GM19238 (cell line): ENCODE results near the gene STX18.
"Not testable (repeated sequence)": the region's sequence is repeated elsewhere in the genome, so short reads cannot be mapped to it uniquely, and the experiment has no call there.

ENCODE experiments used
- DNase-seq: peaks from one replicate; pipeline ENCODE4 v3.0.0; 2011; ENCODE audit warnings: low spot score; ENCODE audit not compliant: insufficient read length

The STX18 gene

DNA sequence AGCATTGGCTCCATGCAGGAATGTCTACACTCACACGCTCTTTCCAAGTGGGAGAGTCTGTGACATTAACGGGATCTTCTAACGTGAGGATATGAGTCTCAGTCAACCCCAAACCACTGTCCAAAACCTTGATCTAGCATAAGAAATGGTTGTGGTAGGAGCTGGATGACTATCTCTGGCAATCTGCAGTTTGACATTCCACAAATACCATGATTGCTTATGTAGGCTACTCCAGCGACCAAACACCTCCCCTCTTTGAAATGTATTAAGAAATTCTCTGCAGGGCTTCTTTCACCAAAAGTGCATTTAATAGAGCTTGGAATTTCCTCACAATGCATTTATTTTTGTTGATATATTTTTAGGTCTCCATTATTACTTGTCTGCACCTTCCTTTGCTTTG, 14.1 kb upstream of the STX18 start:
- DNase-seq, result no peak

DNA sequence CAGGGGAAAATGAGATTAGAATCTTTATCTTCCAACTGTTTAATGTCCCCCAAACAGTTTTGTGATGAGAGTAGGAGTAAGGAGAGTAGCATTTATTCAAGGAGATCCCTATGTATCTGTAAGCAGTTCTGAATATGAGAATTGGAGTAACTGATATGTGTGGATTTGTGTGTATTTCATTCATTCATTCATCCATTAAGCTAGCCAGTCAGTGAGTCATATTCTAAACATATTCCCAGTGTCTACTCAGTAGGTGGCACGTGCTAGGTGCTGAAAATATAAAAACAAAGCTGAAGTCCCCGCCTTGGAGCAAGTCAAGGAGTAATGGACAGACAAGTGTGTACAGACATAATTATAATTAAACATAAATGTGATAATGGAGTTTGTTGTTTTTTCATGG, 12.4 kb upstream of the STX18 start:
- no peak for DNase-seq

DNA sequence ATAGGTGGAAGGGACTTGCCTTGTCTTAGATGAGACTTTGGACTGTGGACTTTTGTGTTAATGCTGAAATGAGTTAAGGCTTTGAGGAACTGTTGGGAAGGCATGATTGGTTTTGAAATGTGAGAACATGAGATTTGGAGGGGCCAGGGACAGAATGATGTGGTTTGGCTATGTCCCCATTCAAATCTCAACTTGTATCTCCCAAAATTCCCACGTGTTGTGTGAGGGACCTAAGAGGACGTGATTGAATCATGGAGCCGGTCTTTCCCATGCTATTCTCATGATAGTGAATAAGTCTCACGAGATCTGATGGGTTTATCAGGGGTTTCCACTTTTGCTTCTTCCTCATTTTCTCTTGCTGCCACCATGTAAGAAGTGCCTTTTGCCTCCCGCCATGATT, 10.2 kb upstream of the STX18 start:
- not testable (repeated sequence) for DNase-seq

DNA sequence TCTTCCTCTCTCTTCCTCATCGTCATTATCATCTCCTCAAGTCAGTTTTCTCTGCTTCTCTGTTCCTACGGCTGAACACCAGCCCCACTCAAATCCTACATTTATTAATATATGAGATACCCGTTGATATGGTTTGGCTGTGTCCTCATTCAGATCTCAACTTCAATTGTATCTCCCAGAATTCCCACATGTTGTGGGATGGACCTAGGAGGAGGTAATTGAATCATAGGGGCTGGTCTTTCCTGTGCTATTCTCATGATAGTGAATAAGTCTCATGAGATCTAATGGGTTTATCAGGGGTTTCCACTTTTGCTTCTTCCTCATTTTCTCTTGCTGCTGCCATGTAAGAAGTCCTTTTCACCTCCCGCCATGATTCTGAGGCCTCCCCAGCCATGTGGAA, 8.3 kb upstream of the STX18 start:
- DNase-seq, result not testable (repeated sequence)

DNA sequence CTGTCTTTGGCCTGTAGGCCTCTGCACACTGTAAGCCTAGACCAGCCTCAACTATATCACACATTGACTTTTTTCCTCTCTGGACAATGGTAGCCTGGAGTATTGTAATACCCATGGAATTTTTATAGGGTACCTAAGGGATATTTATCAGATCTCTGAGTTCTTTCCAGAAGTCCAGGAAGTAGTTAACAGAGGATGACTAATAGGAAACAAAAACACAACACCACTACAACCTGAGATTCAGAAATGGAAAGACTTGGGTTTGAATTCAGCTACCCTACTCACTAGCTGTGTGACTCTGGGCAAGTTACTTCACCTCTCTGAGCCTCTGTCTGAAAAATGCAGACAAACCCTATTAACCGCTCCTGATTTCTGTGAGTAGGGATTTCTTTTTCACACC, 7.7 kb upstream of the STX18 start:
- DNase-seq, result no peak

DNA sequence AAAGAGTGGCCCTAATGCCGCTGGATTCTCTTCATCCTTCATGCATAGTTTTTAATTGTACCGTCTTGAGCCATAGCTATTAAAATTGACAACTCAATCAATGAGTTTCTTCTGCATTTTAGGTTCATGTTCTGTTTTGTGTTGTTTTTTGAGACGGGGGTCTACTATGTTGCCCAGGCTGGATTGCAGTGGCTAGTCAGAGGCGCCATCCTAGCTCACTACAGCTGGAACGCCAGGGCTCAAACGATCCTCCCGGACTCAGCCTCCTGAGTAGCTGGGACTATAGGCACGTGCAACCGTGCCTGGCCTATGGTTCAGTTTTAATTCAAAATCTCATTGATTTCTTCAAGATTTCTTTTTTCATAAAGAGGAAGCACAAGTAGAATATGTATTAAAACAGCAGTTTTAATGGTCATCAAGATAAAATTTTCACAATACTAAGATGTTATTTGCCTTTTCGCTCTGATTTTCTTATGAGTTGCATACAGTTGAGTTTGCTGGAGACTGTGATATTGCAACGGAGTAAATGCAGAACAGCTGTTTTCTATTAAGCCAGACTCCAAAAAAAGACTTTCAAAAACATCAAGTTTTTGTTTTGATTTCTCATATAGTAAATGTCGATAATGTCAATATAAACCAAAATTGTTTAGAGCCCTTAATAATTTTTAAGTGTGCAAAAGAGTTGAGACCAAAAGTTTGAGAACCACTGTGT, 1.1 kb upstream of the STX18 start:
- no peak for DNase-seq

DNA sequence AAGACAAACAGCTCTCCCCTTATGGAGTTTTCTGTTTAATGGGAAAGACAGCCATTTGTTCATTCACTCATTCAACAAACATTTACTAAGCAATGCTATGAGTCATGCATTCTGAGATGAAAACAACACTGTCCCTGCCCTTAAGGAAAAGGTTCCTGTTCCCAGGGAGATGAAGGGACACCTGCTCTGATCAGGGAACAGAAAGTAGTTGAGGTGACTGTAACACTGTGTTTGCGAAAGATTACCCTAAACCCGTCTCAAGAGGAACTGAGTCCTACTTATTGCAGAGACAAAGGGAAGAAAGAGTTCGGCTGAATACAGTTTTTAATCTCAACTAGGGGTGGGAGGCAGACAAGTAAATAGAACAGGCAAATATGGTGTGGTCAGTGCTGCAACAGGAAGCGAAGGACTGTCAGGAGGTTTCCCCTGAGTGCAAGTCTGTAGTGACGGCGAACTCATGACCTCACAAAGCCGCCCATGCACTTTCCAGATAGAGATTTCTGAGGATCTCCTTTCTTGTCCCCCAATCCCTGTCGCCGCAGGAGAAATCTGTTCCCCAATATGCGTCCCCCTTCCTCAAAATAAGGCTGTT, 712 bp downstream of the STX18 start:
- peak; percentile 22 for DNase-seq

DNA sequence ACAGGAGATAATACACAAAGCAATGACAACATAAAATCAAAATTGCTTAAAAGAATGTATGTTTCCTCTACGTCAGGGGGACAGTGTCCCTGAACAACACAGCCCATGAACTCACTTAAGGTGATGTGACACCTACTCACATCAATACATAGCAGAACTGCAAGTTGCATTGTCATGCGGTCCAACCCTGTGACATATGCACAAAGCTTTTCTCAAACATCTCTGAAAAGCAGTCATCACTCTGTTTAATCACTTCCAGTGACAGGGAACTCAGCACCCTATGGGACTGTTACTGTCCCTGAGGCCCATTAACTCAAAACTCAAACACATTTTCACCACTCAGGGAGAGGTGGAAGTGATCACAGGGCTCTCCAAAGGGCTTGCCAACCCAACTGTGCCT, 2.4 kb downstream of the STX18 start:
- no peak for DNase-seq

DNA sequence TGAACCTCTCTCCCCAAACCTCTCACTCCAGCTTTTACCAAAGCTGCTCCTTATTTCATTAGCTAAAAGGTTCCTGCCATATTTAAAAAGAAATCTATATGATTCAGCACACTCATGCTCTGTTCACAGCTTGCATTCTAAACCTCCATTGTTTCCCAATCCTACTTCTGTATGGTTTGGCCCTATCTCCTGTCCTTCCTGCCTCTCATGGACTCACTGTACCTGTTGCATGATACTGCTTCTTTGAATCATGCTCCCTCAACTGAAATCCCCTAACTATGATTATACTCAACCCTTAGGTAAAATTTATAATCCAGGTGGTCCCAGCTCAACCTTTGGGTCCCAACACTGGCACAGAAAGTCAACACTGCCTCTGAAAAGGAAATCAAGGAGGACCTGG, 6.3 kb downstream of the STX18 start:
- no peak for DNase-seq

DNA sequence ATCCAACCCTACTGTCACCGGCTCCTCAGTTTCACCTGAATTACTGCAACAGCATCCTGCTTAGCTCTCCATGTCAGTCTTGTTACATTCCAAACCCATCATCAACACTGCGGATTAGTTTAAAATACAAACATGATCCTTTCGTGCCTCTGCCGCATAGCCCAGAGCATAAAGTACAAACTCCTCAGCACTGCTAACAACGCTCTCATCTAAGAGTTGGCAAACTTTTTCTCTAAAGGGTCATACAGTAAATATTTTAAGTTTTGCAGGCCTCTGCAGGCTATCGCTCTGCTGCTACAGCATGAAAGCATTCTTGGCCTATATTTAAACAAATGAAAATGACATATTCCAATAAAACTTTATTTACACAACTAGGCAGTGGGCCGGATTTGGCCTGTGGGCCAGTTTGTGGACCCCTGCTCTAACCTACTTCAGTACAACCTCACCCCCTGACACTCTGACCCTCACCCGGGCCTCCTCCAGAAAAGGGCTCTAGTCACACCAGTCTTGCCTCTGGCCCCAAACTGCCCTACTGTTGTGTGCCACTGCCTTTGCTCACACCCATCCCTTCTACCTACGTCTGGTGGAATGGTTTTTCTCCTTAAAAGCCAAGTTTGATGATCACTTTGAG, 7.2 kb downstream of the STX18 start:
- no peak for DNase-seq

DNA sequence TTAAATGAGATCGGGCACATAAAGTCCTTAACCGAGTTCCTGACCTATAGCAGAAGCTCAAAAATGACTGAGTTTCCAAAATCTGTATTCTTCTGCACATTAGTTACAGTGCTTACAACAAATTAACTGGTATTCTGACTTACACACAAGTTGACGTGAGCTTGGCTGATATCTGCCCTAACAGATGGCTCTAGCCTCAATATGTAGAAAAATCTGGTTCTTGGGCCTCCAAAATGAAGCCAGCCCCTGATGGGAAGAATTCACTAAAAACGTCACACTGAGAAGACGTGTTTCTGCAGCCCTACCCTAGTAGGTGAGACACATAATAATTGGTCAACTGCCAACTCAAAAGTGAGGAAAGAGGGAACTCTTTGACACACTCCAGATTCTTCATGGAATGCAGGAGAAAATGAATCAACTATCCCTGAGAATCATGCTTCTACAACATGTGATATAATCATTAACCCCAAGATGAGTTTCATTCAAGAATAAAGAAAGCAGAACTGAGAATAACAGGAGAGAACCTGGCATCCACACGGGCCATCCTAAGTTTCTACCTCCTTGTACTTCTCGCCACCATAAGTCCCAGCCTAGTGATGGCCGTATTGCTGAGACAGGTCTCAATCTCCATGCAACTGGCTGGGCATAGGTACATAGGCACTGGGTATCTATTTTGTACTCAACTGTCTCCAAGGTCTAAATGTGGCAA, 8.2 kb downstream of the STX18 start:
- no peak for DNase-seq

DNA sequence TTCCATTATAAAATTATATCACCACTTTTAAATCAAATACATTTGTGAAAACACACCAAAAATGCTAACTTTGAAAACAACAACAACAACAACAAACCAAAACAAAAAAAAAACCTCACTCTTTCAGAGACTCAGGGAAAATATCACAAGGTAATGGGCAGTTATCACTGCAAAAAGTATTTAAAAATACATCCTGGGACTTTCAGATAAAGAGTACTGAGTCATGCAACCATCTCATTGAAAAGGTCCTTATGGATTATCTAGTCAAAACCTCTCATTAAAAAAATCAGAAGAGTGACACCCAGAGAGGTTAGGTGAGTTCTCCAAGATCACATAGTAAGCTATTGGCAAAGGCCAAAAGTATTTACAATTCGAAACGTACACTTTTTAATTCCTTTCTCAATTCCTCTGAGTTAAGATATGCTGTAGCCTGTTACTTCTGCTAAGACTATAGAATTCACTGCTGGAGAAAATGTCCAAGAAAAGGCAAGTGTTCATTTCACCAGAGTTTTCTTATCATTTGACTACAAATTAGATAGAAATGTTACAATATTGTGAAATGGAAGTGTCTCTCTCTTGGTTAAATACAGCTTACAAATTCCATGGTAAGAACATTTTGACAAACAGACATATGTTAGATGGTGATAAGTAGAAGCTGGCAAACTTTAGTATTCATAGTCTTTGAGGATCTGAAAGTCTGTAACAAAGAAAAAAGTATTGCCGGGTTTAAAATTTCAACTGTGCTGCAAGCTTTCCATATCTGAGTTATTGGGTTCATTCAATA, 9.3 kb downstream of the STX18 start:
- no peak for DNase-seq

DNA sequence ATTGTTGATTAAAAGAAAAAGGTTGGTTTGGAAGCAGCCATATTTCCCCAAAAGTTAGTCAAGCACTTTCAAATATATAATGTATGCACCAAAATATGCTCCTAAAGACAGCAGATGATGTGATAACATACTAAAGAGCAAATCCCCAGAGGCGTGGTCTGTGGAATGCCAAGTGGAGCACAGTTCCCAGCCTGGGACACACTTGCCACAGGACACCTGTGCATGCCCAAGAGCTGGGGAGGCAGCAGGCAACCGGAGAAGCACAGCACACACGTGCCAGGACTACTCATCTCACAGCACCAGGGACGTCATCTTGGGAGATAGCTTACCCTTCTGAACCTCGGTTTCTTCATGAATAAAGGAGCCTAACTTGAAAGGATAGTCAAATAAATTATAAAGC, 12.5 kb downstream of the STX18 start:
- no peak for DNase-seq

DNA sequence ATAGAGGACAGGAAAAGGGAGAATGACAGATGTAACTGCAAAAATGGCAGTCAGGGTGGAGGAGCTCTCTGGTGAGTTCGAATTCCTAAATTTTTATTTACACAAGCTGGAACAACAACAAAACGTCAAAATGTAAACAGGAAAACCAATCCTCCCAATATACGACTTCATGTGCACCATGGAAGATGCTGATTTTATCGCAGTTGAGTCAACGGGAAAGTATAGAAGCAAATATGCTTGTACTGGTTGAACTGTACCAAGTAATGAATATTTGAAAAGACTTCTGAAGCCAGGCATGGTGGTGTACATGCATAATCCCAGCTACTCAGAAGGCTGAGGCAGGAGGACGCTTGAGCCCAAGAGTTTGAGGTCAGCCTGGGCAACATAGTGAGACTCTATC, 15.4 kb downstream of the STX18 start:
- DNase-seq, result no peak

DNA sequence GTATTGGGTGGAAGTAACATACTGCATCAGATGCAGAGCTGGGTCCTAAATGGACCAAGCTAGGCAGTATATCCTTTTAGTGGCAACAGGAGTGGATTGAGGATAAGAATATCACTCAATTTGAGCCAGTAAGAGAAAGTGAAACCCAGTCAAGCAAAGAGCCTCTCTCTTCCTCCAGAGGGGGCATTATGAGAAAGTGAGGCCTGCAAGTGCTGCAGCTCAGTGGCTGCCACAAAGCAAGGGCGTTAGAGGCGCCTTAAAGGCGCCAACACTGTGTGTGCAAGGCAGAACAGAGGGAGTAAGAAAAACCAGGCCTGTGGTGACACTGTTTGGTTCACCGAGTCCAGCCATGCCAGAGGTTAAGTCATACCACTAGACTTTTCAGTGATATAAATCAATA, 17.5 kb downstream of the STX18 start:
- peak; percentile 45 for DNase-seq

DNA sequence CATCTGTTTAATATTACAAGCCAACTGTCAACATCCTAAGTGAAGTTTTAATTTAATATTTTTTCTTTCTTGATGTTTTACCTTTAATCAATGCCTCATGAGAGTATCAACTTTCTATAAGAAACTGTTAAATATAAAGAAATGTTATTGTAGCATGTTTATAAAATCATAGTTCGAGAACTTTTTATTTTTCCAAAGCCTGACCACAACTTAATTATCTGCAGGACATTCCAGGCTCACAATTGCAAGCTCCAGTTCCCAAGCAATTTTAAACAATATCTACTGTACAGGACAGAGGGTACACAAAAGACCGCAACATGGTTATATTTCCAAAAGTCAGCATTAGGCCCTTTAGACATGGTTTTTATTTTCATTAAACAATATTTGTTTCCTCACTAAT, 20.1 kb downstream of the STX18 start:
- DNase-seq, result no peak

DNA sequence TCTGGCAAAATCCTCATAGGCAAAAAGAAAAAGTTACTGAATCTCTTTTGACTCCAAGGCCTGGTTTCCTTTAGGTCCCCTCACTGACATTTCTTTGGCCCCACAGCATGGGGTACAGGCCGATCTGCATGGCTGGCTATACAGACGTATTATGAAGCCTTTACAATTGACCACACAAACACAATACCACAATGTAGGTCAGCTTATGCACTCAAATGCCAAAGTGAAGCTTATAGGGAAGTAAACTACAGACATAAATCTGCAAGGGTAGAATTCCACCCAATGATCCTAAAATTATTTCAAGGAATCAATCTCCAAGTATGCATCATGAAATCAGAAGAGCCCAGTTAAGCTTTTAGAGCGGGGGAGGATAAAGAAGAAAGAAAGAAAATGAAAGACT, 20.7 kb downstream of the STX18 start:
- no peak for DNase-seq

DNA sequence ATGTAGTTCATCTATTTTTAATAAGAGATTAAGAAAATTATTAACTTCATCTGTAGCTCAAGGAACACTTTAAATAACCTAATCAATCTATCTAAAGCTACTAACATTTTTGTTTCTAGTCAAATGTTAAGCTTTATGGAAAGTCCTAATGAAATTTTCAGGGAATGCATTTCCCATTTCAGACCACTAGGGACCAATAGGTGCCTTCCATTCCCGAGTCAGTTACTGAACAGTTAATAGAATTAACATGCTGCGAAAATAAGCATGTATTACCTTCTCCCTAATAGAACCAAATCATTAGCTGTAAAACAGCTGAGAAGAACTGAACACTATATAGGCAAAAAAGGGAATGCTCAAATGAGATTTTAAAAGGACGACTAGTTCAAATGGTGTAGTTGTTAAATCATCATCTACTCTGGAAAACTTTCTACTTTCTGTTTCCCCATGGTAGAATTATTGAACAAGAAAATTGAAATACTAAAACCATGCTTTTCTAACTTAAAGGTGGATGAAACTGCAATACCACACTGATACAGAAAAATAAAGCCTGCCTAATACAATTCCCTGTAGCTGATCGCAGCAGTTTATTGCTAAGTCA, 22.5 kb downstream of the STX18 start:
- DNase-seq, result no peak

DNA sequence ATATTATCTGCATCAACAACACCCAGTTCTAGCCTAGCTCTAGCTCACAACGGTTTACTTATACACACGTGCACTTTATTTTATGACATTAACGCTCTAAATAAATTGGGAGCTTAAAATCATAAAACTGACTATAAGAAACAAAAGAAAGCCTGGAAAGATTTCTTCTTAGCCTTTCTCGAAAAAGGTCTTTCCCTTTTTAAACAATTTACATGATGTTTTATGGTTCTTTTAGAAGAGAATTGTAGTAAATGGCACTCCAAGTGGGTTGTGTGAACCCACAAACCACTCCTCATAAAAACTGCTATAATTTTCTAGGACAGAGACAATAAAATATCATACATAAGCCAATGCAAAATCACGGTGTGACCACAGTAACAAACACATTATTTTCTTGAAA, 23.1 kb downstream of the STX18 start:
- no peak for DNase-seq

DNA sequence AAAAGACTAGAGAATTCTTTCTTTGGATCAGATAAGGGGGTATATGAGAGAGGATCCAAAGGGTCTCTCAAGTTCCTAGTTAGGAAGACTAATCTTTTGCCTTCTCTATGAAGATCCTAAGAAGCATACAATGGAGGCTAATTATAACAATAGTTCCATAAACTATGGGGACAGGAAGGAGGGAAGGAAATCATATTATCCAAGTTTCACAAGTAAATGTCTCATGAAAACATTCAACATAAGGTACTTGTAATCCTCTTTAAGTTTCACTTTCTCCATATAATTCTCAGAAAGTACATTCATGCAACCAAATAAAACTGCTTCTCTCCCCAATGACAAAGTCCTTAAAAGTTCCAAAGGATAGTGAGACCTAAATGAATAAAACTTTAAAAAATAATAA, 27.1 kb downstream of the STX18 start:
- DNase-seq, result no peak

DNA sequence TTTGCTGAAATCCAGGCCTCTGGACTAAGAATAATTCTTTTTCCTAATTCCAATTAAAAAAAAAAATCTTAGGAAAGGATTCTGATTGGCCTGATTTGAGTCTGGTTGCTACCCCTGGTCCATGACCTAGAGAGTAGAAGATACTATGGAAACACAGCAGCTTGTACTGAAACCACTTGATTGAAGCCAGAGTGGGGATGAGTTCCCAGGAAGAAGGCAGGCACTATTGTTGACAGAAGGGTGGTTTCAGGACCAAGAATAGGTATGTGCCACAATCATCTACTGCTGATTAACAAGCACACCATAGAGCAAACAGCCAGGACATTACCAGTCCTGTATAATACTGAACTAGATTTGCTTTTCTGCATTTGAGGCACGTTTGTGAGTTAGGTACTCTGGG, 29.6 kb downstream of the STX18 start:
- DNase-seq, result no peak
